HG02759 (cell line): Measurements from ENCODE around the gene ZNF648.
"Not testable (repeated sequence)": the region's sequence is repeated elsewhere in the genome, so short reads cannot be mapped to it uniquely, and the experiment has no call there.

Source experiments
- ATAC-seq: cut with Tn5 transposase; IDR thresholded peaks from one replicate; pipeline ENCODE4 v1.9.1; 2021; ENCODE audit warnings: mild to moderate bottlenecking, moderate library complexity; ENCODE audit not compliant: unreplicated experiment

The ZNF648 gene

DNA sequence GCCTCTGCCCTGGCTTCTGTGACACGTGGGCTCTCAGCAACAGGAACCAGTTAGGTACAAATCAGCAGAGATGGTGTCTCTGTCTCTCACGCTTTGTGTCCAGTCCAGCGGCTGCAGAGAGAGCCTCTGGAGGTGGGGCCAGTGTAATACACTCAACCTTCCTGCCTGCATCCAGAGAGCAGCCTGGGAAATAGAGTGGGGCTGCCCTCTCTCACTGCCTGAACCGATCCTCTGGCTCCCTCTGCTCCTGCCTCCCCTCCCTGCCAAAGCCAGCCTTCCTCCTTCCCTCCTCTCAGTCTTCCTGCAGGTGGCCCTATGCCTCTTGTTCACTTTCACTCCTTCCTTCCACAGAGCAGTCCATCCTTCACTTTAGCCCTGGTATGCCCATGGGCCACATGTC lies at the start of gene ZNF648:
Gene ZNF648, minus strand, starts transcription at position 119 of the 400 bp plus-strand sequence. CDS start 3,702 bp downstream, outside the sequence.
- ATAC-seq: no peak

DNA sequence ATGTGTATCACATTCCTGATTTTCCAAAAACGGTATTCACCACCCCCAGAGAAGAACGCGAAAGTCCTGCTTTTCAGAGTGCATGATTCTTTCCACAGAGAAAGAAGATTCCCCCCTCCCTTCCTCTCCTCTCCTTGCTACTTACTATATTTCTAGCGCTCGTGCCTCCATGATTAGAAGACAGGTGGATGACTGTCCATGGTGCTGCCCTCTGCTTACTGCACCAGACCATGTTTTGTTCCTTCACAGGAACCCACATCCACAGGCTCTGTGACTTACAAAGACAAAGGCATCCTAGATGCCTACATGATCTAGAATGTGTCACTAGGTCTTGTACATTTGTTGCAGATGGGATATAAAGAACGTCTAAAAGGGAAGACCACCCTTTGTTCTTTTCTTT lies 49.1 kb upstream of the ZNF648 start:
- no peak for ATAC-seq

DNA sequence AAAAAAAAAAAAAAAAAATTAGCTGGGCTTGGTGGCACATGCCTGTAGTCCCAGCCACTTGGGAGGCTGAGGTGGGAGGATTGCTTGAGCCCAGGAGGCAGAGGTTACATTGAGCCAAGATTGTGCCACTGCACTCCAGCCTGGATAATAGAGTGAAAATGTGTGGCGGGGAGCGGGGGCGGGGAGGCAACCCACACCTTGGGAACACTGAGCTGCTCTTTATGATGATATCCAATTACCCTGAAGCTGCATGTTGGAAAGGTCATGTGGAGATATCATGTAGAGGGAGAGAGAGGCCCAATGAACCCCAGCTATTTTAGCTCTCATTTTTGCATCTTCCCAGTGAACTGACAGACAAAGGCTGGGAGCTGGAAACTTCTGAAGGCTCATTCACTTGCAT lies 48.3 kb upstream of the ZNF648 start:
- ATAC-seq: no peak

DNA sequence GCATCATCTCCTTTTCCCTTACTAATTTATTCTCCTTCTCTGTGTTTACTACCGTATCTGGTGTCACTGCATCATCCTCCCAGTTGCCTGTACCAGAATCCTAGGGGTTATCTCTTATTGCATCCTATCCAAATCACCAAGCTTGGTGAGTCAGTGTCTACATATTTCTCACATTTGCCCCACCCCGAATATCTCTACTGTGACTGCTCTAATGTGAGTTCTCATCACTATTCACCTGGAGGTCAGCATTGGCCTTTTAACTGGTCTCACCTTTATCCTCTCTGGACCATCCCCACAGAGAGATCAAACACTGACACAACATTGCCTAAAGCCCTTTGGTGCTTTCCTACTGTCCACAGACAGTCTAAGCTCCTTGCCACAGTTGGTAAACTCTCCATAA lies 45.7 kb upstream of the ZNF648 start:
- no peak for ATAC-seq

- ATAC-seq: no peak
Measured at GRCh38 chr1:182102043-182102416, 40.5 kb upstream of the ZNF648 start.

GRCh38 chr1:182101415-182102042 lies 40.0 kb upstream of the ZNF648 start:
- ATAC-seq: no peak

DNA sequence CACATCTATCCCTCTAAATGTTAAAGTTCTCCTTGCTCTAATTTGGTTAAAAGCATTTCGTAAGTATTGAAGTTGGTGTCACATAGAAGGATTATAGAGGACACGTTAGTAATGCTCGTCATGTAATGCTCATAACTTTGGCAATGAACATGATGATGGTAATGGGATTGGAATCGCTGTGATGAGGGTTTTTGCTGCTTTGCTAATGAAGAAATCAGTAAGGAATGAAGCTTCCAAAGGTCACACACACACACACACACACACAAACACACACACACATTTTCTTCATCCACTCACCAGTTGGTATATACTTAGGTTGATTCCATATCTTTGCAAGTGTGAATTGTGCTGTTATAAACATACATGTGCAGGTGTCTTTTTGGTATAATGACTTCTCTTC lies 36.8 kb upstream of the ZNF648 start:
- ATAC-seq: no peak

DNA sequence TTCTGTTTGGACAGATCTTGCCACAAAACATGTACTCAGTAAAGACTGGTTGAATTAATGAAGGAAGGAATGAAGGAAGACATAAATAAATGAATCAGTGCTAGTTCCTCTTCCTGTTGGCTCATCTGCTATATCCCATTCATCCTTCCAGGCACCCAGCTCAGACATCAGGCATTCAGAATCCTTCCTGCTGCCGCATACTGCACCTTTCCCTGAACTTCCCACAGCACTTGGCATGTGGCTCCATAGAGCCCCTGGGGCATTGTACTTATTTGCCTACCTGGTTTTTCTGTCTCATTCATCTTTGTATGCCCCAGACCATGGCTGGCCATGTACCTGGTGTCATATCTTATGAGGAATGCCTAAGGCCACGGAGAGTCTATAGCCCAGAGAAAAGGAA lies 34.4 kb upstream of the ZNF648 start:
- no peak for ATAC-seq

DNA sequence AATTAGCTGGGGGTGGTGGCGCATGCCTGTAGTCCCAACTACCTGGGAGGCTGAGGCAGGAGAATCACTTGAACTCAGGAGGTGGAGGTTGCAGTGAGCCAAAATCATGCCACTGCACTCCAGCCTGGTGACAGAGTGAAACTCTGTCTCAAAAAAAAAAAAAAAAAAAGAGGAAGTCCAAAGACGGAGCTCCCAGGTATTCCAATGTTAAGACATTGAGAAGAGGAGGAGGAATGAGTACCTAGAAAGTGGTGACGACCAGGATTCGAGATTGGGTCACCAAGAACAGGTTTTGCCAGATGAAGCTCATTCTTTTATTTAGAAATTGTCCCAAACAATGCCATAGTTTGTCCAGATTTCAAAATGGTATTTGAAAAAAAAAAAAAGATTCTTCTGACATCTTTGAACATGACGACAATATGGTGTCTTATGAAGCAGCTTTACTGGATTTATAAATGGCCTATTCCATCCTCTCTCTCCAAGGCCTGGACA lies 33.0 kb upstream of the ZNF648 start:
- not testable (repeated sequence) for ATAC-seq

- ATAC-seq: no peak
Measured at GRCh38 chr1:182093781-182094180, 32.3 kb upstream of the ZNF648 start.

DNA sequence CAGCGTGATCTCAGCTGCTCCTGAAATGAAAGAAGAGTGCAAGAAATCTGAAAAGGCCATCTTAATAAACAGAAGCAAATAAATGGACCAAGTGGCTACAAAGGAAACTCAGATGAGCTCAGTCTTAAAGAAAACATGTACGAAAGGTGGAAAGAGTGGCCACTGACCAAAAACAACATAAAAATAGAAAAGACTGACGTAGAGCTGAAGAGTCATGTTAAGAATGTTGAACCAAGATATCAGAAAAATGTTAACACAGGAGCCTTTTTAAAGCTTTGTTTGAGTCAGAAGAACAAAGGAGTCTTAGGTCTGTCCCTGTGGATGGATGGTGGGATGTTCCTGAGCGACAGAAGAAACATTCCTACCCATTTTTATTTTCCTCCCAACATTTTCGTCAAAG lies 30.8 kb upstream of the ZNF648 start:
- ATAC-seq: no peak

GRCh38 chr1:182091083-182091482 lies 29.6 kb upstream of the ZNF648 start:
- no peak for ATAC-seq

DNA sequence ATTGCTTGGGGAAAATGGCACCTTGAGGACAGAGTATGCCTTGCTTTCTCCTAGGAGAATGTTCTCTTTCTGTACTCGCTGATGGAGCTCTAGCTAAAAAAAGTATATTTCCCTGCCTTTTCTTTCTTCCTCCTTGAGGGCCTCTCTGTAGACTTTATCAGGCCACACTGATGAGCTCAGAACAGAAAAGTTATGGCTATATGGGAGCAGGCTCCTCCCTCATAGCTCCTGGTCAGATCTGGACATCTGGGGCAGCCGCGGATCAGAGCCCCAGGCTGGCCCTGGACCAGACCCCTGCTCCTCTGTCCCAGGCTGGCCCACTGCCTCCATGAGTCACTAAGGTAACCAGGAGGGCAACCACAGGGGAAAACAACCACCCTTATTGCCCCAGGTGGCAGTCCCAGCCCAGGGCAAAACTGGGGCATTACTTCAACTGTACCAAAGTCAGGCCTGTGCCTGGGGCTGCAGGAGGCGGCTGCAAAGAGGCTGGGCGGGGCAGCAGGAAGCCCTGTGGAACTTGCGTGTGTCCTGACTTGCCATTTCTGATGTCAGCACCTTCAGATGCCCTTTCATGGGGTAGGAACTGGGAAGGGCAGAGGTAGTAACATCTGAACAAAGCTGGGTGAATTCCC lies 26.3 kb upstream of the ZNF648 start:
- no peak for ATAC-seq

DNA sequence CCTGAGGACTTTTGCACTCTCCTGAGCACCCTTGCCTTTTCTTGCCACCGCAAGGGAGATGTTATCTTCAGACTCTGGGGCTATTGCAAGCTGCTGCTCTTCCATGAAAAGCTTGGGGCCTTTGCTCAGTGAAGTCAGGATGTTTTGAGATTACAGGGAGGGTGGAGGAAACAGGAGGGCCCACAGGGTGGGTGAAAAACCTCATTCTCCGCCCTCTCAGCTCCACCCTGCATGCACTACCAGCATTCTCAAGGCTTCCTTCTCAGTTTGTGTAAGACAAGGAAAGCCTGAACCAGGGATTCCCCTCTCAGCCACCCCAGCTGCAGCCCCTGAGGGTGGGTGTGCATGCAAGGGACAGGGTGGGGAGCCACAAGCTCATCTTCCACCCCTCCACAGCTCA lies 25.8 kb upstream of the ZNF648 start:
- no peak for ATAC-seq

DNA sequence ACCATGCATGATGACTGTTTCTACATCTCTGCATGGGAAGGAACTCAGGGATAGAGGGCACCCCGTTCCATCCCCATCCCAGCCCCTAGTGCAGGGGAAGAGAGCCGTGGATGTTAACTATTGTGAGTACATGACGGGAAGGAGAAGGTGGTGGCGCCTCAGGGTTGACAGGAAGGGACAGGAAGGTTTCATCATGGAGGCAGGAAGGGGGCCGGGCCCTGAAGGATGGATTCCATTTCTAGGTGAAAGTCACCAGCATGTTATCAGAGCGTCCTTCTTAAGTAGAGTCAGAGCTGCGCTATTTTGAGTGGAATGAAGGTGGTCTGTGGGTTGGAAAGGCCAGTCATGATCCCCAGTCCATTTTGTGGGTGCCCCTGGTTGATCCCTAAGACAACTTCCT lies 25.1 kb upstream of the ZNF648 start:
- ATAC-seq: no peak

GRCh38 chr1:182086136-182086535 lies 24.6 kb upstream of the ZNF648 start:
- ATAC-seq: no peak

DNA sequence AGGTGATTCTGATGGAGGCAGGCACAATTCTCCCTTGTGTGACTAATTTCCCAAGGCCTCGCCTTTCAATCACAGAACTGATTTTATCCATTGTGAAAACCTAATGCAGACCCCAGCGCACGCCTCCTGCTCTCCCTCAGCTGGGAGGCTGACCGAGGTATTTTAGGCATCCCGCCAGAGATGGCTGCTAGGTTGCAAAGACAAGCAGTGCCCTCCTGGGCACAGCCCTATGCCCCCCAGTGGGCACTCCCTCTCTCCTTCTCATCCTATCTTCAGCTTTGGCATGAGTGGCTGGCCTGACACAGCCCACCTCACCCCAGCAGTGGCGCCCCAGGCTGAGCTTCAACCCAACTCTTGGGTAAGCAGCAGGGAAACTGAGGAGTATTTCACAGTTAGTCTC lies 24.2 kb upstream of the ZNF648 start:
- ATAC-seq: no peak

DNA sequence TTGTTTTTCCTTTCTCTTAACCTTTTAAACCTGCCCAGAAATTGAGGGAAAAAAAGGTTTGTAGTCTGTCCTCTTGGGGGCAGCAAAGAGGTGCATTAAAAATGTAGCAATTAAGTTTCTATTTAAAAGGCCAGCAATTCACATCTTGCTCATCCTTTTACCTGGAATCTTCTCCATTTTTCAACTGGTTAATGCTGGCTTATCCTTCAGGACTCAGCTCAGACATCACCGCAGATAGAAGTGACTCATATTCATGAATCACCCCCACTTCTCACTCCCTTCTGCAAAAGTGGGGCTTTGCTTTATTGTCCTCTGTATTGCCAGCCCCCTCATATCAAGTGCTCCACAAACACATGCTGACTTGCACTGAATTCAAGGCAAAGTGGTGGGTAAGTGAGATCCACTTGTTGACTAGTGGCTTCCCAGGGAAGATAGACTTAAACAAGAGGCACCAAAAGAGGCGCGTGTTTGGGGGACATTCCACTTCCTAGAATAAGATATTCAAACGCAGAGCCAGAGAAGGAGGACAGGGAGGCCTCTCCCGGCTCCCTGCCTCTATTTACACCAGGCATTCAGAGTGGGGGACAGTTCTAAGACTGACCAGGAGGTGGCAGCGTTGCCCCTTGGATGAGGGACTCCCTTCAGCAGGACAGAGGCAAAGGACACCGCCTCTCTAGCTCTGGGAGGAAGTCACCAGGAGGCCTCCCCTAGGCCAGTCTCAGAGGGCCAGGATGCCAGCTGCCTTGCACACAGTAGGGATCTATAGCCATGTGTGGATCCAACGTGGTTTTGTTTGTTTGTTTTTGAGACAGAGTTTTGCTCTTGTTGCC lies 23.2 kb upstream of the ZNF648 start:
- ATAC-seq: peak; percentile 71

GRCh38 chr1:182083851-182084486 lies 22.5 kb upstream of the ZNF648 start:
- ATAC-seq: no peak

- ATAC-seq: no peak
Measured at GRCh38 chr1:182080955-182081582, 19.6 kb upstream of the ZNF648 start.

- no peak for ATAC-seq
Measured at GRCh38 chr1:182080040-182080439, 18.5 kb upstream of the ZNF648 start.
